Activated CD4-positive, alpha-beta memory T cell treated with anti-CD3 and anti-CD28 coated beads, Interleukin-2, amount 10 ng/mL, durations not matched to agents 7 days and 5 days (primary cell): ENCODE measurements around the gene PPM1H. TPM values are rescaled to one million over a fixed set of nuclear protein-coding genes. Genes with fewer than 3 reads are reported as not detected.

Source experiments
- CTCF ChIA-PET: fragments of 350-600 bp; sonication (Branson Sonifier 250); formaldehyde crosslinking; loops from one replicate; lab custom pipeline; 2021; ENCODE audit warnings: antibody characterized with exemption, inconsistent platforms; lab: Charles Lee
- POLR2A ChIA-PET: fragments of 350-600 bp; sonication (Branson Sonifier 250); formaldehyde crosslinking; loops from one replicate; lab custom pipeline; 2021; ENCODE audit warnings: antibody characterized with exemption; lab: Charles Lee
- DNase-seq: peaks from one replicate; pipeline ENCODE4 v3.0.0-alpha.2; 2020
- H3K27ac Mint-ChIP-seq: one replicate; pipeline ENCODE4 v1.8.0; 2021; ENCODE audit warnings: mild to moderate bottlenecking, mixed read lengths
- H3K27me3 Mint-ChIP-seq: one replicate; pipeline ENCODE4 v1.8.0; 2021; ENCODE audit warnings: mixed read lengths
- H3K36me3 Mint-ChIP-seq: one replicate; pipeline ENCODE4 v1.8.0; 2021; ENCODE audit warnings: low read depth, mixed read lengths
- H3K4me1 Mint-ChIP-seq: one replicate; pipeline ENCODE4 v1.8.0; 2021; ENCODE audit warnings: mixed read lengths
- H3K4me3 Mint-ChIP-seq: one replicate; pipeline ENCODE4 v1.8.0; 2021; ENCODE audit warnings: mild to moderate bottlenecking, mixed read lengths
- H3K9me3 Mint-ChIP-seq: one replicate; pipeline ENCODE4 v1.8.0; 2021; ENCODE audit warnings: mixed read lengths
- total RNA-seq, 2 experiments: library from RNA; stranded (reverse); gene quantifications; one replicate each; pipeline ENCODE4 v1.2.3, GENCODE V29; 2021

PPM1H gene
- total RNA-seq, 2 experiments from 2014 or later: not detected

GRCh38 chr12:62783881-62784280 is 151.1 kb downstream of the PPM1H start:
- CTCF ChIA-PET: interaction anchor here (2.4 kb wide), 1 partner anchor 11 kb away, joined by 18 read pairs; no protein-coding TSS in a partner anchor
- POLR2A ChIA-PET: interaction anchor here (0.9 to 1.2 kb wide), 2 partner anchors 29 to 317 kb away, joined by 3 read pairs; partner anchors contain the start of gene MON2
- Mint-ChIP-seq H3K27ac (no peak overlapping the region), H3K27me3 (no peaks in the 10 kb centered on the region), H3K4me1 (peaks cover 13% of the 10 kb centered on the region), H3K4me3 (no peak overlapping the region), H3K9me3 (no peaks in the 10 kb centered on the region), H3K36me3 (no peaks in the 10 kb centered on the region)
- no peak for DNase-seq

- peaks cover 9% of the 10 kb centered on the region for H3K4me1 Mint-ChIP-seq
- H3K36me3 Mint-ChIP-seq: no peaks in the 10 kb centered on the region
- H3K27me3 Mint-ChIP-seq: no peaks in the 10 kb centered on the region
- no peak overlapping the region for H3K4me3 Mint-ChIP-seq
- CTCF ChIA-PET: interaction anchor here (1.1 to 1.5 kb wide), 4 partner anchors 10 to 18 kb away, joined by 3 to 5 read pairs (median 4); no protein-coding TSS in a partner anchor
- H3K27ac Mint-ChIP-seq: no peak overlapping the region
- POLR2A ChIA-PET: no interaction called here
- no peak for DNase-seq
- H3K9me3 Mint-ChIP-seq: no peaks in the 10 kb centered on the region
These were observed 153.6 kb downstream of the PPM1H start for GRCh38 chr12:62781136-62781880.

GRCh38 chr12:62779488-62779887 is 155.5 kb downstream of the PPM1H start:
- CTCF ChIA-PET: interaction anchor here (1.2 to 2.3 kb wide), 3 partner anchors 12 to 341 kb away, joined by 3 to 8 read pairs (median 3); no protein-coding TSS in a partner anchor
- H3K36me3 Mint-ChIP-seq: no peaks in the 10 kb centered on the region
- H3K27ac Mint-ChIP-seq: no peak overlapping the region
- POLR2A ChIA-PET: no interaction called here
- no peak for DNase-seq
- no peaks in the 10 kb centered on the region for H3K9me3 Mint-ChIP-seq
- no peak overlapping the region for H3K4me3 Mint-ChIP-seq
- H3K27me3 Mint-ChIP-seq: no peaks in the 10 kb centered on the region
- H3K4me1 Mint-ChIP-seq: no peaks in the 10 kb centered on the region

GRCh38 chr12:62778187-62778586 is 156.8 kb downstream of the PPM1H start:
- Mint-ChIP-seq H3K9me3 (no peaks in the 10 kb centered on the region), H3K4me1 (no peaks in the 10 kb centered on the region), H3K27me3 (no peaks in the 10 kb centered on the region), H3K27ac (no peak overlapping the region), H3K4me3 (no peak overlapping the region), H3K36me3 (no peaks in the 10 kb centered on the region)
- CTCF ChIA-PET: interaction anchor here (2.3 kb wide), 1 partner anchor 16 kb away, joined by 8 read pairs; no protein-coding TSS in a partner anchor
- no peak for DNase-seq
- POLR2A ChIA-PET: no interaction called here

GRCh38 chr12:62776997-62777396 is 158.0 kb downstream of the PPM1H start:
- ChIA-PET POLR2A (no interaction called here), CTCF (no interaction called here)
- Mint-ChIP-seq H3K9me3 (no peaks in the 10 kb centered on the region), H3K27ac (no peak overlapping the region), H3K36me3 (no peaks in the 10 kb centered on the region), H3K4me1 (no peaks in the 10 kb centered on the region), H3K4me3 (no peak overlapping the region), H3K27me3 (no peaks in the 10 kb centered on the region)
- no peak for DNase-seq

GRCh38 chr12:62776575-62776974 is 158.4 kb downstream of the PPM1H start:
- no peaks in the 10 kb centered on the region for H3K27me3 Mint-ChIP-seq
- no peaks in the 10 kb centered on the region for H3K36me3 Mint-ChIP-seq
- H3K9me3 Mint-ChIP-seq: no peaks in the 10 kb centered on the region
- H3K4me1 Mint-ChIP-seq: no peaks in the 10 kb centered on the region
- no peak for DNase-seq
- ChIA-PET CTCF (no interaction called here), POLR2A (no interaction called here)
- no peak overlapping the region for H3K4me3 Mint-ChIP-seq
- no peak overlapping the region for H3K27ac Mint-ChIP-seq

- Mint-ChIP-seq H3K36me3 (no peaks in the 10 kb centered on the region), H3K27ac (no peak overlapping the region), H3K9me3 (no peaks in the 10 kb centered on the region), H3K27me3 (no peaks in the 10 kb centered on the region), H3K4me3 (no peak overlapping the region), H3K4me1 (no peaks in the 10 kb centered on the region)
- CTCF ChIA-PET: no interaction called here
- POLR2A ChIA-PET: no interaction called here
- DNase-seq: no peak
These were observed 160.2 kb downstream of the PPM1H start for GRCh38 chr12:62774794-62775193.

GRCh38 chr12:62772416-62772955 is 162.5 kb downstream of the PPM1H start:
- POLR2A ChIA-PET: no interaction called here
- Mint-ChIP-seq H3K4me1 (peaks cover 3% of the 10 kb centered on the region), H3K27me3 (peaks cover 2% of the 10 kb centered on the region), H3K4me3 (no peak overlapping the region), H3K36me3 (no peaks in the 10 kb centered on the region), H3K9me3 (no peaks in the 10 kb centered on the region), H3K27ac (no peak overlapping the region)
- CTCF ChIA-PET: no interaction called here
- no peak for DNase-seq

GRCh38 chr12:62771828-62772227 is 163.1 kb downstream of the PPM1H start:
- Mint-ChIP-seq H3K27me3 (peaks cover 5% of the 10 kb centered on the region), H3K9me3 (no peaks in the 10 kb centered on the region), H3K27ac (no peak overlapping the region), H3K36me3 (no peaks in the 10 kb centered on the region), H3K4me3 (no peak overlapping the region), H3K4me1 (peaks cover 3% of the 10 kb centered on the region)
- no peak for DNase-seq
- ChIA-PET CTCF (interaction anchor here (0.6 kb wide), 1 partner anchor 56 kb away, joined by 3 read pairs; no protein-coding TSS in a partner anchor), POLR2A (no interaction called here)

- Mint-ChIP-seq H3K27me3 (peaks cover 5% of the 10 kb centered on the region), H3K4me1 (peaks cover 3% of the 10 kb centered on the region), H3K4me3 (no peak overlapping the region), H3K27ac (no peak overlapping the region), H3K36me3 (no peaks in the 10 kb centered on the region), H3K9me3 (no peaks in the 10 kb centered on the region)
- POLR2A ChIA-PET: no interaction called here
- DNase-seq: no peak
- CTCF ChIA-PET: interaction anchor here (0.6 to 0.7 kb wide), 2 partner anchors 333 to 776 kb away, joined by 3 to 4 read pairs; no protein-coding TSS in a partner anchor
These were observed 164.6 kb downstream of the PPM1H start for GRCh38 chr12:62770381-62770780.

- no peaks in the 10 kb centered on the region for H3K9me3 Mint-ChIP-seq
- no peak overlapping the region for H3K4me3 Mint-ChIP-seq
- no peak for DNase-seq
- ChIA-PET CTCF (no interaction called here), POLR2A (no interaction called here)
- H3K27me3 Mint-ChIP-seq: peaks cover 5% of the 10 kb centered on the region
- no peak overlapping the region for H3K27ac Mint-ChIP-seq
- H3K4me1 Mint-ChIP-seq: peaks cover 3% of the 10 kb centered on the region
- no peaks in the 10 kb centered on the region for H3K36me3 Mint-ChIP-seq
These were observed 165.8 kb downstream of the PPM1H start for GRCh38 chr12:62769076-62769619.

- Mint-ChIP-seq H3K36me3 (no peaks in the 10 kb centered on the region), H3K4me1 (peaks cover 3% of the 10 kb centered on the region), H3K27me3 (peaks cover 5% of the 10 kb centered on the region), H3K27ac (no peak overlapping the region), H3K4me3 (no peak overlapping the region), H3K9me3 (no peaks in the 10 kb centered on the region)
- no peak for DNase-seq
- ChIA-PET CTCF (no interaction called here), POLR2A (no interaction called here)
These were observed 167.0 kb downstream of the PPM1H start for GRCh38 chr12:62767946-62768345.

- Mint-ChIP-seq H3K27ac (no peak overlapping the region), H3K4me1 (peaks cover 3% of the 10 kb centered on the region), H3K36me3 (no peaks in the 10 kb centered on the region)
These were observed 167.5 kb downstream of the PPM1H start for GRCh38 chr12:62767496-62767895.

More at GRCh38 chr12:62767496-62767895, 167.5 kb downstream of the PPM1H start:
- ChIA-PET CTCF (no interaction called here), POLR2A (no interaction called here)
- H3K27me3 Mint-ChIP-seq: peaks cover 5% of the 10 kb centered on the region
- H3K4me3 Mint-ChIP-seq: no peak overlapping the region
- DNase-seq: no peak
- no peaks in the 10 kb centered on the region for H3K9me3 Mint-ChIP-seq
